NOMO-1 treated with dmso at 0.1 percent for 144 hours (cell line): ENCODE results near the gene HNF1B.

Source experiments
- DNase-seq: peaks from one replicate; lab custom pipeline; 2025; ENCODE audit not compliant: unreplicated experiment; lab: John Stamatoyannopoulos, UW

The HNF1B gene

DNA sequence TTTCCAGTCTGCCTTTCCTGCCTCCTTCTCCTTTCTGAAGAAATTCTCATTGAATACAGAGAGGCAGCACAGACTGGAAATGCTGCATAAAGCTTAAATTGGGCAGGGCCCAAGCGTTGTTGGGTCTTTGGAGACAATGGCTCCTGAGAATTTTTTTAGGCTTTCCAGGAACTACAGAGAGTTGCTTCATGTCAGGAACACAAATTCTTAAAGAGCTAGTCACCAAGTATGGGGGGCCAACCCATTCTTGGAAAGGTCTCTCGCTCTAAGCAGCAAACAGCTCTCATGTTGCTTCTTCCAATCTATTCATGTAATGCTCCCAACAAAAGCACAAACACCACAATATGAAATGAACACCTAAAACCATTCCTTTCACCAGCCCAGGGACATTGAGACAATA lies 6.9 kb downstream of the HNF1B start:
- DNase-seq, result no peak

DNA sequence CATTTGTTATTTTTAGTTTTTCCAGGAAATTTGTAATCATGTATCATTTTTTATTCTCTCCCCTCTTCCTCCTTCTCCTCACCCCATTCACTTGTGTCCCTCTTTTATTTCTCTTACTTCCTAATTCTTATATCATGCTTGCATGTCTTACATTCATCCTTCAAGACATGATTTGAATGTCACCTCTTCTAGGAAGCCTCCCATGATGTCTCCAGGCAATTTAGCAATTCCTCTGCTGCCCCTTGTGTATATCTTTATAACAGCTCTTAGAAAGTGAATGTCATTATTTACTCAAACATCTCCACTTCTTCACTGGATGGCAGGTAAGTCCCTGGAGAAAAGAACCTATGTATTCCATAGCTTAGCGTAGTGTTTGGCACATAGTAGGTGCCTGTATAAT lies 7.8 kb downstream of the HNF1B start:
- no peak for DNase-seq

DNA sequence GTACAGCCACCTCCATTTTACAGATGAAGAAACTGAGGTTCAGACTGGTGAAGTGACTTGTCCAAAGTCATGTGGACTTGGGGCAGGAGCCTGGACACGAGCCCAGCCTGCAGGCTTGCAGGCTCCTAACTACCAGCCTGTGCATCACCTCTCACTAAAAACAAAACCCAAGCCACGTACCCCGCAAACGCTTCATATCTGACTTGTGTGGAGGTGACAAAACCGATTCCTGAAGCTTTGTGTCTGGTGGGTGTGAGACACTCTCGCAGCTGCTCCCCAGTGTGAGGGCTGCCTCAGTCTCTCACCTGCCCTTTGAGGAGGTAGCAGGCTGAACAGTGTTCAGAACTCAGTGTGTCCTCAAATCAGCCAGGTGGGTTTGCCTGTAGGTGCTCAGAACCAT lies 8.4 kb downstream of the HNF1B start:
- DNase-seq, result no peak

DNA sequence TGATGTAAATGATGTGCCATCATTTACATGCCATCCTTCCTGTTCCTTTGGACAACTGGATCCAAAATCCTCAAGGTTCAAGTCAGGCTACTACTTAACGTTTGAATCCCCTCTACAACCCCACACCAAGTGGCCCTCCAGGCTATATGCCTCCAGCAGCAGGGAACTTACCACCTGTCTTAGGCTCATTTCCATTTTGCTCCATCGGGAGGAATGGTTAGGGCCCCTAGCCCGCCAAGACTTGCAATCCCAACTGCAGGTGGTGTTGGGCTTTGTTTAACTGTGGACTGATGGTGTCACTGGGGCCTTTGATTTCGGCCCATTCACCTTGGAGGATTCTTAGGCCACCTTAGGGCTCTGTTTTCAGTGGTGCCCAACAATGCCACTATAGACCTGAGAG lies 9.7 kb downstream of the HNF1B start:
- DNase-seq, result no peak

DNA sequence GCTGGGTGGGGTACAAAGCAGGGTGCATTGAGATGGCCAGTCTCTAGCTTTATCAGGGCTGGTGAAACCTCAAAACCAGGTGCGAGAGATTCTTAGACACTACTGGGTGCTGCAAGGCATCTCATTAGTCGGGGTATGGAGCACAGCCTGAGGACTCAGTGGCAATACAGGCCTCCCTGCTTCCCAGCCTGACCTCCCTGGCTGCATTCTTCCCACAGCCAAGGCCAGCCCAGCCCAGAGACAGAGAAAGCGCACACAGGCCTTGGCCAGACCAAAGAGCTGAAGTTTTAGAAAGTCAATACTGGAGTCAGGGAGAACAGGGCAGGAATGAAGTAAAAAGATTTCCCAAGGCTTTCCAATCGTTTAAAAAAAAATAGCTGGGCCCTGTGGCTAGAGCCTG lies 12.5 kb downstream of the HNF1B start:
- DNase-seq, result no peak

DNA sequence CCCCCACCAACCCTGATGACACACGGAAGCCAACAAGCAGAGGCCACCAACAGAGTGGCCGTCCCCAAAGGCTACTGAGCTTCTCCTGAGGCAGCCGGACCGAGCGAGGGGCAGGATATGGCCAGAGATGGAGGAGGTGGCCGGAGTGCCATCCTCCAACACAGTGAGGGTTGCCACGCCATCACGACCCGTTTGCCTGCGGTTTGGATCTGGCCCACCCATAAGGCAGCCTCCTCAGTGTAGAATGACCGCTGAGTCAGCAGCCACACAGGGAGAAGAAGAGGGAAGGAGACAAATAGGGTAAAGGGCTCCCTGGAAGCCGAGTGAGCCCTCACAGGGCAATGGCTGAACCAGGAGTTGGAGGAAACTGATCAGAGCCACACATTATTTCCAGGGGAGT lies 13.8 kb downstream of the HNF1B start:
- no peak for DNase-seq

DNA sequence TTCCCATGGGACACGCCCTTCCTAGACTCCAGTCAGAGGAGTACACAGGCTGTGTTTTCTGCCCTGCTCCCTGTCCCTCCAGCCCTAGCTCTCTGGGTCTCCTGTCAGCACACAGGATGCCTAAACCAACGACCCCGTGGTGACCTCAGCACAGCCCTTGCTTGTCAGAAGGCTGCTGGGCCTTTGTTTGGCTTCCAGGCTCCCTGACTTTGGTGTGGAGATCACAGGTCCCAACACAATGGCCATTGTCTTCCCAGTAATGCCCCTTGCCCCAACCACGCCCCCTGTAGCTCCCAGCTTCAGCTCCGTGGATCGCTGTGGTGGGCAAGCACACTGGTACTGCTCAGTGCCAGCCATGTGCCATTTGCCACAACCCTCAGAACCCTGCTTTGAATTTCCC lies 15.0 kb downstream of the HNF1B start:
- no peak for DNase-seq

DNA sequence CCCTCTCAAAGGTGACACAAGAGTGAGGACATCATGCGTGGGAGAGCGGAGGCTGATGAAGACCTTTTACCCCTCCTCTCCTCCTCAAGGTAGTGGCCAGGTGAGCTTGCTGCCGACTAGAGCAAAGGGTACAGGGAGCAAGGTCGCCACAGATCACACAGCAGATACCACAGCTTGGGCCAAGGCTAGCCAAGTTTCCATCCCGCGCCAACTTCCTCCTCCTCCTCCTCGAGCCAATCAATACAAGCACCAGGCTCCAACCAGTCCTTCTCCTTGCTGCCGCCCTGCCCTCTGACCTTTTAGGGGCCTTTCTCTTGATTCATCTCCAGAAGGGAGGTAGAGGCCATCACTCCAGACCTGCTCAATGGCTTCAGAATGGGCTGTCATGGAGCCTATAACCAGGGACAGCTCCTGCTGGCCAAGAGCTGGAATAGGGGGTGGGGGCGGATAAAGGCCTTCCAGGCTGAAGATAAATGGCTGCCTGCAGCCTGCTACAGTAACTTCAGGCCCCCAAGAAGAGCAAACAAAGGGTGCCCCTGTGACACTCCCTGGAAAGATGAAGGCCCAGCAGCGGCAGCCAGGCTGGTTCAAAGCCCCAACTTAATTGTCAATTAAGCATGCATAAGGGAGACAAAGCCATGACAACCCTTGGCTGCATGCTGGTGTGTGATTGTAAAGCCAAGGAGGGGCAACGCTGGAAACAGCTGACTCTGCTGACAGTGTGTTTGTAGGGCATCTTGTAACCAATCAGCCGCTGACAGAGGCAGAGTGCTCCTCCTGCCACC lies 17.8 kb downstream of the HNF1B start:
- no peak for DNase-seq

DNA sequence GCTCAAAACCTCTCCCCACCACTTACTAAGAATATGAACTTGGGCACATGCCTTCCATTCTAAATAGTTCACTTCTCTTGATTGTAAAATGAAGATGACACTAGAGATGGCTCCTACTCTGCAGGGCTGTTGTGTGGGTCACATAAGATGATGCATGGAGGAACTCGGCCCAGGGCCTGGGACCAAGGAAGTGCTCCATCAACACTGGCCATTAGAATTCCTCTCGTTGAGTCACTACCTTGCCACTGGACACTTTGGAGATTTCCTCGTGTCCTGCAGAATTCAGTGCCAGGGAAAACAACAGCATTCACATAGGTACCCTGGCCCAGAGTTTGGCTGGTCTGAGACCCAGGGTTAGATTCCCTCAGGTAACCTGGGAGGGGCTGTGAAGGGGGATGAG lies 18.6 kb downstream of the HNF1B start:
- DNase-seq, result no peak

DNA sequence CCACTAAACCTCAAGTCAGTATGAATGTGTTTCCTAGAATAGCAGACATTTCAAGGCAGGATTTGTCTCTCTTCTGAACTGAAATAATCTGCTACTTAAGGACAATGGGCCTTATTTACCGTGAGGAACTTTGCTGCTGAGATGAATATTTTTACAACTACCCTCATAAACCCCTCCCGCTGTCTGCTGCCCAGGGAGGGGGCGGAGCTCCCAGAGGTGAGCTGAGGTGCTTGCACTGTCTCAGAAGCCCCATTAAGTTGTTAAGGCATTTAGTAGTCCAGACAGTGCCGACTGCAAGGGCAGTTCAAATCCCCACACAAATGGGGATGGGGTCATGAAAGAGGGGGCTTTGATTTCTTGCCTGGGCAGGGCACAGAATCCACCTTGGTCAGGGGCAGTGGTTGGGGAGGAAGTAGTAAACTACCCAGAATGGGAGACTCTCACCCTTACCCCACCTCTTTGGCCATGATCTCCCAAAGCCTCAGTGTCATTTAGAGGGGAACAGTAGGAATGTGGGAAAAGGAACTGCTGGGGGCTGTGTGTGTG lies 19.2 kb downstream of the HNF1B start:
- no peak for DNase-seq

DNA sequence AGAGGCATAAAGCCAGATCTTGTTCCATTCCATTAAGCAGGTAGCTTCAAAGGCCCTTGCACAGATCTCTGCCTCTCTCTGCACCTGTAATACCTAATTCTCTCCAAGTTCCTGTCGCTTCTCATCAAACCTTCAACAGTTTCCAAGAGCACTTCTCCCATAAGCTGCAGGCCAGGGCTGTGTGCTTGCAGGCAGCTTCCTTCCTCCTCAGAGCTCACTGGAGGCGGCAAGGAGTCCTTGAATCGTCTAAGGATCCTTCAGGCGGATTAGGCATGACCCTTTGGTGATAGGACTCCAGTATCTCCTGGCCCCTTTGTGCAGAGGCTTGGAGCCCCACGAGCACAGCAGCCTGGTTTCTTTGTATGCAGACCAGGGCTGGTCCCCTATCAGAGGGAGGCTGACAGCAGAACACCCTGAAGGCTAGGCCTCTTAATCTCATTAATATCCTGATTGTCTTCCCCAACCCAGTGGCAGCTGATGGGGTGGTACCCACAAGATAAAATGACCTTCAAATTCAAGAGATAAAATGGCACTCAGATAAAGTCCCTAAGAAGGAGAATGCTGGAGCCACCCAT lies 19.8 kb downstream of the HNF1B start:
- DNase-seq, result no peak

DNA sequence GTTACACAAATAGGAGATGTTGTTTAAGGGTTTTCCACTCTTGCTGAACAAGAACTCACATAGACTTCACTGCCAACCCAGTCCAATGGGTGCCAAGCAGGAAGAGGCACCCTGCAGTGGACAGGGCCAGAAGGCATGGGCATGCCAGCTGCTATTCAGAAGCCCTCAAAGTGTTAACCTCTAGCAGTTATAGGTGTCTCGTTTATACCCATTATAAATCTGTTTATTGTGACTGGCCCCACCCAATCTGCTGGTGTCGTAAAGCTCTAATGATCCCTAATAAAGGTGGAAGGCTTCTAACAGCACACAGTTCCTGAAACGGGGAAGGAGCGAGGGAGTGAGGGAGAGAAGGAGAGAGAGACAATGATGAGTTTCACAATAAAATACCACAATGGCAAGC lies 23.9 kb downstream of the HNF1B start:
- no peak for DNase-seq

DNA sequence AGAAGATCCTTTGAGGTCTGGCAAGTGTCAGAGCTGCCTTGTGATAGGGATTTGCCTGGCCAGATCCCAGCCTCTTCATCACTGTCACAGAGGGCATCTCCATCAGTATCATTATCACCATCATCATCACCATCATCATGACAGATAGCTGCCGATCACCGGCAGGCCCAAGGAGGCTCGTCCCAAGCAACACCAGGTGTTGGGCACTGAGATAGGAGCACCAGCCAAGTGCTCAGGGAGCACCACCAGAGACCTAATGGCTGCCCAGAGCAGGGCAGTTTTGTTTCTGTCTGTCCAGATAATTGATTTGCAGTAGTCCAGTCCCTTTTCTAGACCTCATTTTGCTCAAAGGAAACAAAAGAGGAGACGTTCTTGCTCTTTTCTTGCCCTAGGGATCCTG lies 25.0 kb downstream of the HNF1B start:
- no peak for DNase-seq

DNA sequence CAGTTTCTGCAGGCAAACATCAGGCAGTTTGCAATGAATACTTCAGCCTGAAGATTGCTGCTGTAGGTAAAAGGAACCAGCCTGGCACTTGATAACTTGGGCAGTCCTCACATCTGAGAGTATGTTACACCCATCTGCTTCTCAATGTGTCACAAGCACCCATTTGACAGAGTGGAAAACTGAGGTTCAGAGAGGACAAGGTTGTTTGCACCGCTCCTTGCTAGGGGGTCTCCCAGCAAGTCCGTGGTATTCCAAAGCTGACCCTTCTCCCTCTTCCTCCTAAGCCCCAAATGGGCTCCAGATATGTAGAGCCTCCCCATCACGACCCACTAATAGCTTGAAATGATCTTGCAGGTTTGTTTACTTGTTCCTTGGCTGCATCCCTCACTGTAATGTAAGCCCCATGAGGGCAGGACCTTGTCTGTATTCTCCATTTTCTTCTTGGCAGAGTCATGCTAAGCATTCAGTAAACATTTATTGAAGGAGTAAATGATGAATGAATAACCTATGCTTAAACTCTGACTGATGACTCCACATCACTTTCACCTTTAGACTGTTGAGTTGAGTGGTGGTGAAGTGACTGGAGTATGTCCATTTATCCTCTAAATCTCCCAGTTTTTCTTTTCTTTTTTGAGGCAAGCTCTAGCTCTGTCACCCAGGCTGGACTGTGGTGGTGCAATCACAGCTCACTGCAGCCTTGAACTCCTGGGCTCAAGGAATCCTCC lies 26.4 kb downstream of the HNF1B start:
- DNase-seq, result no peak

DNA sequence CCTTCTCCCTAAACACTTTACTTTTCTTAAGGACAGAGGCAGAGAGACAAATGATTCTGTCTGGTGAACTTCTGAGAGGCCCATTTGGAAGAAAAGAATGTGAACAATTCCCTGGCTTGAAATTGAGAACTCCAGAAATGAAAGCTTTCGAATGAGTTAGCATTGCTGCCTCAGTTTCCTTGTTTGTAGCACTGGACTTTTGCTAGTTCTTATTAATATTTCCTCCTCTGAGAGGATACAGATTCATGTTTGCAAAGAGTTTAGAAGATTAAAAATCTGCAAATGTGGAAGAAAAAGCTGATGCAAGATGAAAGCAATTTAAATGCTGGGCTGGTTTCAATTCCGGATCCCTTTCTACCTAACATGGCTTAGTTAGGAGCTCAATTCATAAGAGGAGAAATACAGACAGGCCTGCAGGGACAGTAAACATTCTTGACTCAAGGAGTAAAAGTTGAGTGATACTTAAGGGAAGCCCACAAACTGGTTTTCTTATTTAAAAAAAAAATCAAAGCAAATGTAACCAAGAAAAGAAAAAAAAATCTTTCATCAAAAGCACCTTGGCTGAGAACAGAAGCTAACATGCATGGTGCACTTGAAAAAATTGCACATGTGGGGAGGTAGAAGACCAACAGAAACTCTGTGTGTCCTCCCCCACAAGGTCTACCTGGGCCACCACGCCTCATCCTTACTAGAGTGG lies 27.1 kb downstream of the HNF1B start:
- no peak for DNase-seq

DNA sequence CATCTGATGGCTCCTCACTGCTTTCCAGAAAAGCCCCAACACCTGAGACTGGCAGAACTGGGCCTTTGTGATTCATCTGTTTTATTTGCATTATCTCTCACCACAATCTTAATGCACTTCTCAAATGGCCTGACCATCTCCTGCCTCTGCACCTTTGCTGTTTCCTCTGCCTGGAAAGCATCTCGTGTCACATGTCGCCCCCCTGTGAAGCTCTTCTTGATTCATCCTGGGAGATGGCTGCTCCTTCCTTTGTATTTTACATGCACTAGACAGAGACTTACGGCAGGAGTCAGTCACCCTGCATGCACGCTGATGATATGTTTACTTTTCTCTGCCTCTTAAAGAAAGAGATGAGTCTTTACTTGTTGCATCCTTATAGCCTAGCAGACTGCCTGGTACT lies 30.0 kb downstream of the HNF1B start:
- no peak for DNase-seq

DNA sequence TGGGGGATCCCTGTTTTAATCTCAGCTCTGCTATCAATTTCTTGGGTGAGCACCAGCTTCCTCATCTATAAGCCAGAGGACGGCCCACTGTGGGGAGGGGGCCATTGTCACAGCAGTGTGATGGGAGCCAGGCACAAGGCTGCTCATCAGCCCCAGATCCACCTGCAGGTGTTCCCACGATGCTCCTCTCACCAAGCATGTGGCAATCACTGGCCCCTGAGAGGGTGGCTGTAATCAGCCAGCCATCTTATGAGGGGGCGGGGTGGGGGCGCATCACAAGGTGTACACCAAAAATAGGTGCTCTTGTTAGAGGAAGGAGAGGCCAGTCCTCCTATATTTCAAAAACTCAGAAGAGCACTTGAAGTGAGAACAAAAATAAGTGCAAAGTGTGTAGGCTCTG lies 31.2 kb downstream of the HNF1B start:
- no peak for DNase-seq

DNA sequence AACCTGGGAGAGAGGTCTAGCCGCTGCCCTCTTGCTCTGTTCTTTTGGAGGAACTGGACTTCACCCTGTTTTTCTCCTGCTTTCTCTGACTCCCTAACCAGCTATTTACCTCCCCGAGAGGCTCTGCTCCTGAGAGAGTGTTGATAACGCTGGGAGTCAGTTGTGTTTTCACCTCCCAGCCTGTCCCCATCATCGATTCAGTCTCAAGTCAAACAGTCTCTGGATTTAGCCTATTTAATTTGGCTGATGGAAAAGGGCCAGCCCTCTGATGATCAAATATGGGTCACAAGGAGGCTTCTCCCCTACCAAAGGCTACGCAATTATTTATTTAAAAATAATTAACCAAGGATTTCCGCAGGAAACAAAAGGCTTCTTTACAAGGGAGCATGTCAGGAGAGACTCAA lies 31.8 kb downstream of the HNF1B start:
- DNase-seq, result no peak

DNA sequence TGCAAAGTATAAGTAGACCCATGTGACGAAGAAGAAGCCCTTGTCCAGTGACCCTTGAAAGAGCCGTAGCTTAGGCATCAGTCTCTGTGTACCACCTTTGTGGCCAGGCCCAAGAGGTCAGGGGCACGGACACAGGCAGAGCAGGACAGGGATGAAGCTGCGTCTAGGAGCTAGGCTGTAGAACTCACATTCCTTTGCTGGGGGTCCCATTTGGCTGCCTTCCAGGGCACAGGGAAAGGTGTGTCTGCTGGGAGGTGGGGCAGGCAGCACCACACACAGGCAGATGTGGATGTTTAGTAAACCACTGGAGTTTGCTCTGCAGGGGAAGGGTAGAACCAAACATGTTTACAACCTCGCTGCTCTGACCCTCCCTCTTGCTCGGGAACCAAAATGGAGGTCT lies 33.7 kb downstream of the HNF1B start:
- no peak for DNase-seq

DNA sequence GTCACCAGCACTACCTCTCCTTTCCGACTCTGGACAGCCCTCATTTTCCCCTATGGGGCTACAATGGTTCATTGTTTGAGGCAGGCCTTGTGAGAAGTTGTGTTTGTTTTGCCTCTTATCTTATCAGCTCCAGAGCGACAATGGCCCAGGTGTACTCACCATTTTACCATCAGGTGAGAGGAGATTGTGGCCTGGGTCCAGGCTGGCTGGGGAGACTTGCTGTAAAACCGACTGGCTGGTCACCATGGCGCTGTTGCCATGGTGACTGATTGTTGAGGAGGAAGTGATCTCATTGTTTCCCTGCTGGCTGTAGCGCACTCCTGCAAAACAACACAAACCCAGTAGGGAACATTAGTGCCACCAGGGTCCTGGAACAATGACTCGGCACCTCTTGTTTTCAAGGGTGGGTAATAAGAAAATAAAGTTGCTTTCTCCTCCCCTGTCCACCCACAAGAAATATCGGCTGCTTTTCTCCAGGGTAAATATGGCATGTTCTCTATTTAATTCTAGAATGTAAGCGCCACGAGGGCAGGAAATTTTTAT lies 34.4 kb downstream of the HNF1B start:
- DNase-seq, result no peak

DNA sequence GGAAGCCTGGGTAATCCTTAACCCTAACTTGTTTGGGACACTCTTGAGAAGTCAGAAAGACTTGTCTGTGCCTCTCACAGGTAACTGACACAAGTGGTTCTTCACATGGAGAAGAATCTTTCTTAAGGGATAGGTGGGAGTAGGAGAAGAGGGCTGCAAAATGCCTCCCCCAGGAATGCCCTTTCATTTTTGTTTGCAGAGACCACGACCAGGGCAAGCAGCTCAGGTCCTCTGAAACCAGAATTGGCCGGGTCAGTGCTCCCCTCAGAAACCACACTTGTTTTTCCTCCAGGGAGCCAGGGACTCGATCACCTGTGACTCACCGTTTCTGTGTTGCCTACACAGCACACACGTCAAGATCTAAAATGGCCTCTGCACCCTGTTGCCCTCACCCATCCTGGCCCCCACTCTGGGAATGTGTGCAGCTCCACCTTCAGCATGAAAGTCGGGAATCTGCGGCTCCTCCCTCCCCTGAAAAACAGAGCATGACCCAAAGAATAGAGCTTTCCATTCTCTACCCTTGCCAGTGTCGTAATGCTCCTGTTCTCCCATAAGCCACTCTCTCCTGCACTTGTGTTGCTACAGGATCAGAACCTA lies 36.1 kb downstream of the HNF1B start:
- DNase-seq, result no peak
